GM18867 (cell line): ENCODE results near the gene SNAP47.

Experiments used
- ATAC-seq: cut with Tn5 transposase; IDR thresholded peaks from one replicate; pipeline ENCODE4 v1.9.1; 2021; ENCODE audit warnings: mild to moderate bottlenecking, moderate library complexity; ENCODE audit not compliant: unreplicated experiment

SNAP47 gene

GRCh38 chr1:227781314-227781930, 46.2 kb downstream of the SNAP47 start:
- no peak for ATAC-seq

GRCh38 chr1:227782226-227782625, 47.0 kb downstream of the SNAP47 start:
- no peak for ATAC-seq

DNA sequence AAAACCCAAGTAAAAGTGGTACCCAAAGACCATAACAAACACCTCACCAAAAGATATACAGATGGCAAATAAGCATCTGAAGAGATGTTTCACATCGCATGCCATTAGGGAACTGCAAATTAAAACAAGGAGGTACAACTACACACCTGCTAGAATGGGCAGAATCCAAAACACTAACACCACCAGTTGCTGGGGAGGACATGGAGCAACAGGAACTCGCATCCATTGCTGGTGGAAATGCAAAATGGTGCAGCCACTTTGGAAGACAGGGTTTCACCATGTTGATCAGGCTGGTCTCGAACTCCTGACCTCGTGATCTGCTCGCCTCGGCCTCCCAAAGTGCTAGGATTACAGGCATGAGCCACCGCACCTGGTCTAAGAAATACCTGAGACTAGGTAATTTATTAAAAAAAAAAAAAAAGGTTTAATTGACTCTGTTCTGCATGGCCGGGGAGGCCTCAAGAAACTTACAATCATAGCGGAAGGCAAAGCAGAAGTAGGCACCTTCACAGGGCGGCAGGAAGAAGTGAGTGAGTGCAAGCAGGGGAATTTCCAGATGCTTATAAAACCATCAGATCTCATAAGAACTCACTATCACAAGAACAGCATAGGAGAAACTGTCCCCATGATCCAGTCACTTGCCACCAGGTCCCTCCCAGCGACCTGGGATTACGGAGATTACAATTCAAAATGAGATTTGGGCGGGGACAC, 50.0 kb downstream of the SNAP47 start:
- ATAC-seq: no peak

- no peak for ATAC-seq
Observed at GRCh38 chr1:227785805-227786671, 50.8 kb downstream of the SNAP47 start.

GRCh38 chr1:227786673-227787512, 51.7 kb downstream of the SNAP47 start:
- no peak for ATAC-seq

DNA sequence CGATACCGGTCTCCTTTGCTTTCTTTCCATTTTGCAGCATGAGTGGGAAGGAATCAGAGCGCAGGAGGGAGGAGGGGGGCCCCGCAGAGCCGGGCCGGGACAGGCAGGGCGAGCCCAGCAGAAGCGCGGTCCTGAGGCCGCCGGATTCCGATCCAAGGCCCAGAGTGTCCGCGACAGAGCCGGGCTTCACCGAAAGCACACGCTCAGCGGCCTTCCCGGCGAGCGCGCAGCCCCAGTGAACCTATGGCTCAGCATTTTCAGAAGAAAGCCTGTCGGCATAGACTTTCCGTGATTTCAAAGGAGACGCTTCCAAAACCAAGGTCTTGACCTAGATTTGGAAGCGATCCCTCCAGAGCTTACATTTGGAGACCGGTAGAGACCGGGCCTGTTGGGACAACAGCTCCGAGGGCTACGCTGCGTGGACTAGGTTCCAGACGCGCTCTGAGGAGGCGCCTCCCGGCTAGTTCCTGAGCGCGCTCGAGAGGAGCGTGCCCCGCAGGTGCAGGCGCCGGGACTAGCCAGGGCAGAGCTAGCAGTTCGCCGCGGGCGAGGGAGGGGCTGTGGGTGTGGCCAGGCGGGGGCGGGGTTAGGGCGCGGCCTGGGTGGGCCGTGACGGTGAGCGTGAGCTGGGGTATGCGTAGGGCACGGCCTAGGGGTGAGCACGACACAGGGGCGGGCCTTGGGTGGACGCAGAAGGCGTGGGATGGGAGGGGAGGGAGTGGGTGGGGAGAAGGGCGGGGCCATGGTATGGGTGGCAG, 52.5 kb downstream of the SNAP47 start:
- ATAC-seq: peak; percentile 90

- ATAC-seq: peak; percentile 66
Observed at GRCh38 chr1:227788271-227789083, 53.2 kb downstream of the SNAP47 start.

DNA sequence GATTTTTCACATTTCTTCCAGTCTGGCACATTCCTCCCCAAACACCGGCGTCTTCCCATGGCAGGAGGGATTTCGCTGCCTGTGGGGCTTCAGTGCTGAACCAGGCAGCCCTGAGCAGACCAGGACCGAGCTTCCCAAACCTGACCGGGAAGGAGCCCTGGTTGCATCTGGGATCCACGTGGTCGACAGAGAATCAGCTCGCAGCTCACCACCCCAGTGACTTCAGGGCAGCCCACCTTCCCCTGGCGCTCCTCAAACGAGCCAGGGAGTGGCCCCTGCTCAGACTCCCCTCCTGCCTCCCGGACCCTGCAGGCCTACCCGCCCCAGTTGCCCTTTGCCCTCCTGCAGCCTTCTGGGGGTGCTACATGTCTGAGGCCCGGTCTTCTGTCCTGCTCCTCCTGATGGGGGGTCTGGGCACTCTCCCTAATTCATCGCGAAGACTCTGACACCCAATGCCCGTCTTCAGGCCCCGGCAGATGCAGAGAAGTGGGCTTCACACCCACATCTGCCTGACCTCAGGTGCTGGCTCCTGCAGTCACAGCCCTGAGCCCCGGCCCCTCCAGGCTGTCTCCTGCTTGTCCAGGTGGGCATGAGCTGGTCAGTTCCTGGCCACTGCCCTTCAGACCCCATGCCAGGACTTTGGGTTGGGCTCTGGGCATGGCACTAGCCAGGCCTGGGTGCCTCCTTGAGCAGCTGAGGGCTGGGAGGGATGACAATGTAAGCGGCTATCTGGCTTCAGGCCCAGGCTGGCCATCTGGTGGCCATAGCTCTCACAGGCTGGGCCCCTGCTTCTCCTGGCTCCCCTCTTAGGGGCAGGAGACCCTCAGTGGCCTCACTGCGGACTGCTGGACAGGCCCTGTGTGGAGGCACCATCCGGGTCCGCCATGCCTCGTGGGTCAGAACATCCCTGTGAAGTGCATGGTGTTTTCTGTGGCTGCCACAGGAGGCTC, 54.1 kb downstream of the SNAP47 start:
- ATAC-seq: no peak

DNA sequence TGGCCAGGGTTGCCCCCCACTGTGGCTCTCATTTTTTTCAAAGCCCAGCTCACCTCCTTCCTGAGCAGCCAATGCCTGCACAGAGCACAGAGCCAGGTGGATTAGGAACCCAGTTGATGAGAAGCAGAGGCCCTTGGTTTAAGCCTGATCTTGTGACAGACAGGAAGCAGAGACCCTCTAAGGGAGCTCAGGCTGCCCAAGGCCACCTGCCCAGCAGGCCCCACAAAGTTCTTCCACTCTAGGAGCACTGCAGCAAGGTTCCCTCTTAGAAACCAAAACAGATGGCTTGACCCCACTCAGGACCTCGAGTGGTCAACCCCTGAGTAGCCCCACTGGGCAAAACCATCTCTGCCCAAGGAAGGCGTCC, 54.8 kb downstream of the SNAP47 start:
- no peak for ATAC-seq

DNA sequence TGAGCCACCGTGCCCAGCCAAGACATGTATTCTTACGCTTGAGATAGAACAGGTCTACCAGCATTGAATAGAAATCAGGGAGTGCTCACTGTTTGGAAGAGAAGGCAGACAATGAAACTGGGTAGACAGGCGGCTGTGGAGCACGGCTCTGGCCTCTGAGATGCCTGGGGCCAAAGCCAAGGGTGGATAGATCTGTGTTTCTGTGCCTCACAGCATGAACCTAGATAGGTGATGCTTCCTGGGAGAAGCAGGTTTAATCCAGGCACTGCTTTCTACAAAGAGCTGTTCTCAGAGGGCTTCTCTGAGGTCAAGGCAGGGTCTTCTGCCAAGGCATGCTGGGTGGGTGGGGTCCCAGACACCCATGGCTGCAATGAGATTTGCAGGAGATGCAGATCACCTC, 55.6 kb downstream of the SNAP47 start:
- ATAC-seq: no peak

DNA sequence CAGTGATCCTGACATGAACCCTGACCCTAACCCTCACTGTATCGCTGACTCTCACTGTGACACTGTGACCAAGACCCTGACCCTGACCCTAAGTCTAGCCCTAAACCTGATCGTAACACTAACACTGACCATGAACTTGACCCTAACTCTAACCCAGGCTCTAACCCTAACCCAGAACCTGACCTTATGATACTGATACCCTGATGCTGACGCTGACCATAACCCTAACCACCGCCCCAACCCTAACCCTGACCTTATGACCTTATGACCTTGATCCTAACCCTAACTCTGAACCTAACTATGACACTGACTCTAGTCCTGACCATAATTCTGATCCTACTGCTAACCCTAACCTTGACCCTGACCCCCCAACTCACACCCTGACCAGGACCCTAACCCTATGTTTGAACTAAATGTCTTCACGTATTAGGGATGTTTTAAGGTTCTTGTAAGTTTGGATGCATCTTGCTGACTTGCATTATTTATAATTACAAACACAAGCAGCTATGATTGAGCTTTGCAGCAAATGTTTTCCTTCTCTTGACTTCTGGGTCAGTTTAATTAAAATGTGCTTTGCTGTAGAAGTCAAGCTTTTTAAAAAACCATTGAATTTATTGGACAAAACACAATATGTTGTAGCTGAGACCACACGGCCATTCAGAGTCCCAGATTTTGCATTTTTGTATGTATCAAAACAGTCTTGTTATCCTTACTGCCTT, 56.3 kb downstream of the SNAP47 start:
- no peak for ATAC-seq

DNA sequence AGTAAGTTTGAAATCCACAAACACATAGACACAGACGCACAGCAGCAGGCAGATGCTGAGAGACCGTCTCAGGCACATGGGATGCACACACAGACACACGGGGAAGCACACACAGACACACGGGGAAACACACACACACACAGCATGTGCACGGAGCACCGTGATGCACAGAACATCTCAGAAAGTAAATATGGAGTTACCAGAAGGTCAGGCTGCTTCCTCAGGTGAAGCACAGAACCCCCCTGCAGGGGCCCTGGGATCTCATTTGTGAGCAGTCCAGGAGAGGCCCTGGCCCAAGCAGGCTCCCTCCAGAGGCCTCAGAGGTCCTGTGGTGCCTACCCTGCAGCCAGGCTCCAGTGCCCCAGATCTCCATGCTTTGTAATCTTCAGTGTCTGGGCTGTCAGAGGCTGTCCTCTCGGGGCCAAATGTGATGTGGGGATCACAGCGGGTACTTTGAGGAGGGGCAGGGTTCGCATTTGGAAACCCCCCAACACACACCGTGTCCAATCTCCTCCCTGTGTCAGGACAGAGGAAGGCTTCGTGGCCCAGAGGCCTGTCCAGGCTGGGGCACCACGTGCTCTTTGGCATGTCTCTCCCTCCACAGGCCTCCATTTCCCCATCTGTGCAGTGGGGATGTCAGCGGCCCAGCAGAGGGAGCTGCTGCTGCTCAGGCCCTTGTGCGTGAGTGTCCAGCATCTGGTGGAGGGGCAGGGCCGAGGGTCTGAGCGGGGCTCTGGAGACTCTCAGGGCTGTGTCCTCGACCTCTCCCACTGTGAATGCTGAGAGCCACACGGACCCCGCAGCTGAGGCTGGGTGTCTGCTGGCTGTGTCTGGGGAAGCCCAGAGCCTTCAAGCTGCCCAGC, 57.2 kb downstream of the SNAP47 start:
- ATAC-seq: no peak

DNA sequence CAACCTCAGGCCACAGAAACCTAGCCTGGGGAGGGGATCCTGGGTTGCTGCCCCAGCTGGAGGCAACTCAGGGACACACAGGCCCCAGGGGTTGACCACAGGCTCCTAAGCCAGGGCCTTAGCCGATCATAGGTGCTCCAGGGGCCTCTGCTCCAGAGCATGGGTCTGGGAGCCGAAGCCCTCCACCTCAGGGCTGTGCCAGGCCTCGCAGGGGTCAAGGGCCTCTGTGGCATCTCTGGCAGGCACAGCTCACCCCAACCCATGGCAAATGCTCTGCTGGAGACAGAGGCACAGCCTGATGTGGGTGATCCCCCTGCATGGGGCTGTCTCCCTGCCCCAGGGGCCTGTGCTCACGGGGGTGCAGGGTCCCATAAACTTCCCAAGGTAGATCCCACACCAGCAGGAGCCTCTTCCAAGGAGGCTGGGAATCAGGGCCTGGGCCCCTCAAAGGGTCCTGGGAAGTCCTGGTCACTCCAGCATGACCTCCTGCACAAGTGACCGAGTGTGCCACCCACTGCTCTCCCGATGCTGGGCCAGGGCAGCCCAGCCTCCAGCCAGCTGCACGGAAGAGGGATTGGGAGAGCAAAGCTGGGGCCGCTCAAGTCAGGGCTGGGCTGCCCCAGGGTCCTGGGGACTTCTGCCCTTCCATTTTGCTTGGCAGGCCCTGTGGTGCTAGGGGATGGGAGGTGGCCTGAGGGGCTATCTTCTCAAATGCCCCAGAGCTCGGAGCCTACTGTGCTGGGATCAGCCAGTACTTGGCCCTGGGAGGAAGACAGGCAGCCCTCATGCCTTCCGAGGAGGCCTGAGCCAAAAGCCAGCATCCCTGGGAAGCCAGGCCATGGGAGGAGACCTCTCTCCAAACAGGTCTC, 58.1 kb downstream of the SNAP47 start:
- ATAC-seq: no peak

DNA sequence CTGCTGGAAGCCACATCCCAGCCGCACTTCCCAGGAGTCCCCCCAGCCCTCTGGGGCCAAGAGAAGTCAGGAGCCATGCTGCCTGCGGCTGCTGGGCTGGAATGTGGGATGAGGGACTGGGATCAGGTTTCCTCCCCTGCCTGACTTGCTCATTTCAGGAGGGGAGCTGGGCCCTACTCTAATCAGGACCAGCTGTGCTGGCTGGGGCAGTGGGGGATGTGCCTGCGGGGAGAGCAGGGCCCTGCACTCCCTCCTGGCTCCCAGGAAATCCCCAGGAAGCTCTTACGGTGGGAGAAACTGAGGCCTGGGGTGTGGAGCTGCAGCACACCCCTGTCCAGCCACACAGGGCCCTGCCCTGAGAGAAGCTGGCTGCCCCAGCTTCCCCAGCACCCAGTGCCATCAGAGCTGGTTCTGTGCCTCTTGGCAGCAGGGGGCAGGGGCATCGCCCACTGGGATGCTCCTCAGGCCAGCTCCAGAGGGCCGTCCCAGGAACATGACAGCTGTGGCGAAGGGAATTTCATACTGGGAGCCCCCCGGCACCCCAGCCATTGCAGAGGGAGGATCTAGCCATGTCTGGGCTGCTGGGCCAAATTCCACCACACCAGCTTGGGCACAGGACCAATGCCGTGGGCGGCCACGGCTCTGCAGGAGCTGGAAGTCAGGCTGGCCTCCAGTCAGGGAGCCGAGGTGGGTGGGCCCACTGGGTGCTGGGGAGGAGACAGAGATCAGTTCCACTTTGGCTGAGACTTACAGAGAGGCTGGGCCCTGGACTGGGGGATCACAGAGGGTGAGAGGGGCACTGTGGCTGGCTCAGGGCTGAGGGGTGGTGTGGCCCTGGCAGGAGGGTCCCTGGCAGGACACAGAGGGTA, 58.9 kb downstream of the SNAP47 start:
- ATAC-seq: no peak

DNA sequence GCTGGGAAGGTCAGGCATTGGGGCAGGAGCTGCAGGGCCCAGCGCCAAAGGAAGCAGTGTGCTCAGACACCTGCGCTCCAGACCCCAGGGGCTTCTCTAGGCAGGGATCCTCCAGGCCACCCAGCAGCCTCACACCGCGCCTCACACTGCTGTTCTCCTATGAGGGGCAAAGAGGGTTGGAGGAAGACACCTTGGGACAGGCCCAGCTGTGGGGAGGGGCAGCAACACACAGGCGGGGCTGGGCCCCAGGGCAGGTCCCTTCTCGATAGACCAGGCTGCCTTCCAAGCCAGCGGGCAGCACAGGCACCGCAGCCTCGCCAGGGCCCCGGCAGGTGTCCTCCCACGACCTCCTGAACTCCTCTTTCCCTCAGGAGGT, 59.6 kb downstream of the SNAP47 start:
- ATAC-seq: no peak
